HCT116 (cell line): ENCODE results near the gene USP31. TPM values are rescaled to one million over a fixed set of nuclear protein-coding genes. Genes with fewer than 3 reads are reported as not detected.
"Not testable (repeated sequence)": the region's sequence is repeated elsewhere in the genome, so short reads cannot be mapped to it uniquely, and the experiment has no call there.

Source experiments
- ATAC-seq: fragments of 200-7000 bp; cut with Tn5 transposase; 2 replicates; pipeline ENCODE4 v1.9.1; 2020; ENCODE audit warnings: mild to moderate bottlenecking, moderate library complexity
- BruUV-seq: library from RNA; stranded (reverse); fragments of 400-500 nt; replicated peaks from 2 replicates; lab custom pipeline; 2021; lab: Mats Ljungman, UMichigan
- CTCF ChIA-PET: fragments of 300-600 bp; sonication (Branson Sonifier 250); formaldehyde crosslinking; loops from one replicate; lab custom pipeline; 2021; ENCODE audit warnings: antibody characterized with exemption; lab: Charles Lee
- POLR2A ChIA-PET: fragments of 300-600, 350-600 bp; sonication (Branson Sonifier 250); formaldehyde crosslinking; loops from one replicate; lab custom pipeline; 2021; ENCODE audit warnings: antibody characterized with exemption; lab: Charles Lee
- RAD21 ChIA-PET, 2 experiments: fragments of 300-600 bp; sonication (Branson Sonifier 250); formaldehyde crosslinking; loops; one replicate each; lab custom pipeline; 2023; ENCODE audit warnings: low total read pairs in 2 of 2; ENCODE audit not compliant: uncharacterized antibody in 2 of 2, unreplicated experiment in 2 of 2, low non-redundant PET in 1 of 2; lab: Charles Lee
- DNase-seq: peaks from one replicate; pipeline ENCODE4 v3.0.0-alpha.2; 2010; ENCODE audit warnings: low read depth, low spot score
- H2AFZ ChIP-seq: fragments of 200-600 bp; shearing (Covaris generic), sonication (generic); 2 replicates; pipeline ENCODE4 v1.6.1; 2017; ENCODE audit warnings: low read depth, mixed run types, mixed read lengths, antibody characterized with exemption, low read length; ENCODE audit not compliant: poor library complexity, severe bottlenecking
- H3K27ac ChIP-seq: 2 replicates; pipeline ENCODE4 v1.5.1; 2012; ENCODE audit warnings: low read depth, low read length
- H3K27me3 ChIP-seq: fragments of 200-600 bp; sonication (generic); 2 replicates; pipeline ENCODE4 v1.6.1; 2016; ENCODE audit warnings: mixed run types, low read length, mixed read lengths; ENCODE audit not compliant: insufficient read depth
- H3K36me3 ChIP-seq, 2 experiments: fragments of 200-500 bp in 1 of 2; fragments of 200-600 bp in 1 of 2; sonication (Bioruptor generic) in 1 of 2; sonication (generic) in 1 of 2; 2 replicates each; pipeline versions ENCODE4 v1.5.1 to v1.6.1; 2014 to 2016; ENCODE audit warnings: low read length in 2 of 2, inconsistent platforms in 1 of 2, mixed read lengths in 1 of 2, mixed run types in 1 of 2; ENCODE audit not compliant: insufficient read depth in 2 of 2, control insufficient read depth in 1 of 2
- H3K4me1 ChIP-seq, 2 experiments: fragments of 200-600 bp in 1 of 2; sonication (generic) in 1 of 2; 2 replicates each; pipeline versions ENCODE4 v1.5.1 to v1.6.1; 2012 to 2017; ENCODE audit warnings: low read length in 2 of 2, inconsistent platforms in 1 of 2, mild to moderate bottlenecking in 1 of 2, mixed read lengths in 1 of 2, mixed run types in 1 of 2, moderate library complexity in 1 of 2; ENCODE audit not compliant: insufficient read depth in 2 of 2, control insufficient read depth in 1 of 2
- H3K4me2 ChIP-seq: fragments of 200-600 bp; sonication (generic); 2 replicates; pipeline ENCODE4 v1.6.1; 2017; ENCODE audit warnings: mixed run types, low read length, mixed read lengths
- H3K4me3 ChIP-seq, 2 experiments: fragments of 200-600 bp in 1 of 2; sonication (generic) in 1 of 2; replicated peaks in 1 of 2; 2 replicates each; pipeline ENCODE4 v1.5.1; 2011 to 2016; ENCODE audit warnings: low read length in 2 of 2, control low read depth in 1 of 2, low read depth in 1 of 2, mild to moderate bottlenecking in 1 of 2, mixed read lengths in 1 of 2, mixed run types in 1 of 2
- H3K79me2 ChIP-seq: fragments of 200-600 bp; sonication (generic); 2 replicates; pipeline ENCODE4 v1.6.1; 2017; ENCODE audit warnings: mild to moderate bottlenecking, mixed run types, low read length, moderate library complexity, mixed read lengths; ENCODE audit not compliant: insufficient read depth
- H3K9ac ChIP-seq: fragments of 200-600 bp; sonication (generic); 2 replicates; pipeline ENCODE4 v1.6.1; 2016; ENCODE audit warnings: low read length, mixed read lengths
- H3K9me2 ChIP-seq: fragments of 200-600 bp; sonication (generic), shearing (Covaris generic); 2 replicates; pipeline ENCODE4 v1.6.1; 2017; ENCODE audit warnings: mixed run types, mild to moderate bottlenecking, moderate library complexity; ENCODE audit not compliant: insufficient read depth
- H3K9me3 ChIP-seq, 2 experiments: fragments of 200-500 bp in 1 of 2; fragments of 200-600 bp in 1 of 2; sonication (Bioruptor generic) in 1 of 2; sonication (generic) in 1 of 2; 2 replicates each; pipeline ENCODE4 v1.6.1; 2014 to 2017; ENCODE audit warnings: low read length in 2 of 2, mixed read lengths in 2 of 2, inconsistent platforms in 1 of 2, low read depth in 1 of 2, mild to moderate bottlenecking in 1 of 2, mixed run types in 1 of 2, moderate library complexity in 1 of 2; ENCODE audit not compliant: control insufficient read depth in 1 of 2, insufficient read depth in 1 of 2
- H4K20me1 ChIP-seq: fragments of 200-600 bp; sonication (generic), shearing (Covaris generic); 2 replicates; pipeline ENCODE4 v1.6.1; 2017; ENCODE audit warnings: mixed run types, mild to moderate bottlenecking, moderate library complexity; ENCODE audit not compliant: insufficient read depth
- ATF3 ChIP-seq: IDR thresholded peaks from 2 replicates; pipeline ENCODE4 v1.6.1; 2012
- CBX3 ChIP-seq: IDR thresholded peaks from 2 replicates; pipeline ENCODE4 v1.6.1; 2012; ENCODE audit warnings: low read depth
- CEBPB ChIP-seq: IDR thresholded peaks from 2 replicates; pipeline ENCODE4 v1.6.1; 2012; ENCODE audit warnings: low read depth
- CTCF ChIP-seq, 3 experiments: fragments of 200-600 bp in 1 of 3; sonication (generic) in 1 of 3; IDR thresholded peaks in 2 of 3; conservative IDR thresholded peaks in 1 of 3; 2 replicates each; pipeline ENCODE4 v1.5.1; 2012 to 2017; ENCODE audit warnings: low read depth in 2 of 3, low read length in 2 of 3, antibody characterized with exemption in 1 of 3, borderline replicate concordance in 1 of 3, control low read depth in 1 of 3, mild to moderate bottlenecking in 1 of 3, mixed read lengths in 1 of 3, mixed run types in 1 of 3, moderate library complexity in 1 of 3; ENCODE audit not compliant: insufficient read depth in 1 of 3
- EGR1 ChIP-seq: IDR thresholded peaks from 2 replicates; pipeline ENCODE4 v1.6.1; 2012; ENCODE audit warnings: low read depth
- ELF1 ChIP-seq: IDR thresholded peaks from 2 replicates; pipeline ENCODE4 v1.6.1; 2012; ENCODE audit warnings: low read depth, borderline replicate concordance
- EZH2phosphoT487 ChIP-seq: fragments of 200-600 bp; IDR thresholded peaks from 2 replicates; pipeline ENCODE4 v1.6.1; 2018; ENCODE audit warnings: antibody characterized with exemption, borderline replicate concordance
- FOSL1 ChIP-seq: IDR thresholded peaks from 2 replicates; pipeline ENCODE4 v1.6.1; 2012; ENCODE audit warnings: low read depth
- JUND ChIP-seq: IDR thresholded peaks from 2 replicates; pipeline ENCODE4 v1.6.1; 2012
- MAX ChIP-seq: IDR thresholded peaks from 2 replicates; pipeline ENCODE4 v1.6.1; 2012
- POLR2A ChIP-seq: IDR thresholded peaks from 2 replicates; pipeline ENCODE4 v1.7.0; 2011; ENCODE audit warnings: borderline replicate concordance; ENCODE audit not compliant: insufficient read depth, insufficient read length; ENCODE audit errors: extremely low read depth
- POLR2AphosphoS5 ChIP-seq: IDR thresholded peaks from 2 replicates; pipeline ENCODE4 v1.6.1; 2011; ENCODE audit warnings: mild to moderate bottlenecking, low read depth, low read length, moderate library complexity
- RAD21 ChIP-seq: IDR thresholded peaks from 2 replicates; pipeline ENCODE4 v1.6.1; 2012; ENCODE audit warnings: low read depth, mild to moderate bottlenecking
- SP1 ChIP-seq: IDR thresholded peaks from 2 replicates; pipeline ENCODE4 v1.6.1; 2012; ENCODE audit warnings: low read depth
- SRF ChIP-seq: IDR thresholded peaks from 2 replicates; pipeline ENCODE4 v1.6.1; 2012; ENCODE audit warnings: low read depth
- TCF7L2 ChIP-seq: IDR thresholded peaks from 2 replicates; pipeline ENCODE4 v1.7.0; 2011; ENCODE audit warnings: borderline replicate concordance, inconsistent platforms; ENCODE audit not compliant: insufficient read depth, insufficient read length; ENCODE audit errors: extremely low read depth
- ZFX ChIP-seq: fragments of 450-650 bp; IDR thresholded peaks from 2 replicates; pipeline ENCODE4 v1.6.1; 2017
- ZNF274 ChIP-seq: fragments of 200-500 bp; sonication (Bioruptor generic); IDR thresholded peaks from 2 replicates; pipeline ENCODE4 v1.6.1; 2014; ENCODE audit warnings: mild to moderate bottlenecking, low read depth, low read length, inconsistent platforms
- intact Hi-C: fragments of 100-400 bp; cut with micrococcal nuclease; formaldehyde crosslinking; loops from 2 replicates; pipeline ENCODE4 v1.10.0; 2022
- total RNA-seq: library from RNA; stranded (reverse); gene quantifications from one replicate; pipeline ENCODE4 v1.2.1, GENCODE V29; 2021; ENCODE audit not compliant: unreplicated experiment
- TF ChIP-seq, protein P1 (sequence below): IDR thresholded peaks from 2 replicates; pipeline ENCODE4 v1.6.1; 2011; ENCODE audit warnings: mild to moderate bottlenecking, low read length, moderate library complexity; ENCODE audit not compliant: insufficient replicate concordance; ENCODE audit errors: extremely low read depth

The USP31 gene
- total RNA-seq, 1 experiment from 2014 or later = 12.2 TPM

DNA sequence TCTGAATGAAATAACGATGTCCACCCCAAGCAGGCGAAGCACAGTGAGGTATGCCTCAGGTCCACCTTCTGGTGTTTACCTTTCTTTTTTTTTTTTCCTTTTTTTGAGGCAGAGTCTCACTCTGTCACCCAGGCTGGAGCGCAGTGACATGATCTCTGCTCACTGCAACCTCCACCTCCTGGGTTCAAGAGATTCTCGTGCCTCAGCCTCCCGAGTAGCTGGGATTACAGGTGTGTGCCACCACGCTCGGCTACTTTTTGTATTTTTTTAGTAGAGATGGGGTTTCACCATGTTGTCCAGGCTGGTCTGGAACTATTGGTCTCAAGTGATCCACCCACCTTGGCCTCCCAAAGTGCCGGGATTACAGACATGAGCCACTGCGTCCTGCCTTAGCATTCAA is 4.9 kb downstream of the USP31 start:
- H3K79me2 ChIP-seq = peaks cover 92% of the 10 kb centered on the region
- H3K36me3 ChIP-seq, H3K27me3 ChIP-seq, H3K9me2 ChIP-seq, H3K4me3 ChIP-seq, H3K9me3 ChIP-seq, H3K27ac ChIP-seq, H2AFZ ChIP-seq, CTCF ChIA-PET, DNase-seq, H3K4me2 ChIP-seq, ATAC-seq, H3K9ac ChIP-seq, intact Hi-C loops, BruUV-seq, POLR2A ChIA-PET, H4K20me1 ChIP-seq, RAD21 ChIA-PET: not testable (repeated sequence)
- peaks cover 12 to 24% of the 10 kb centered on the region in 2 experiments for H3K4me1 ChIP-seq

DNA sequence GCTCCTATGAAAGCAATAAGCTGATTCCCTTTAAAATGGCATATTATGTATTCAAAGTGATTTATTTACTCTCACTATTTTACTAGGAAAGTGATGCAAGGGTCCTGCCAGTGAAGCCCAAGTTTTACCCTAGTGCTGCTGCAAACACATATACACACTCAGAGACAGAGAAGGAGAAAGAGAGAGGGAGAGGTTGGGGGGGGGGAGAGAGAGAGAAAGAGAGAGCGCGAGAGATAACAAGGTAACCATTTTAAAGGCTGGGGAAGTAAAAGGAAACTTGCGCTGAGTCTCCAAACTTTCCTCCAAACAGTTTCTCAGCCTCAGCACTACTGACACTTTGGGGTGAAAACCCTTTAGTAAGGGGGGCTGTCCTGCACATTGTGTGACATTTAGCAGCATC is 5.9 kb downstream of the USP31 start:
- ChIA-PET POLR2A (no interaction called here), RAD21 (no interaction called here), CTCF (no interaction called here)
- intact Hi-C loops = no loop called here
- peaks cover 99% of the 10 kb centered on the region for H3K79me2 ChIP-seq
- no peak overlapping the region for H2AFZ ChIP-seq
- H3K9me3 ChIP-seq = no peaks in the 10 kb centered on the region
- no peaks in the 10 kb centered on the region for H4K20me1 ChIP-seq
- H3K4me2 ChIP-seq = no peak overlapping the region
- peaks cover 12 to 23% of the 10 kb centered on the region in 2 experiments for H3K4me1 ChIP-seq
- DNase-seq (no peak), ATAC-seq (no peak)
- no peak for TF ChIP-seq CEBPB
- no peak for TF ChIP-seq ELF1
- no peak for TF ChIP-seq MAX
- no peak for TF ChIP-seq POLR2AphosphoS5
- TF ChIP-seq SP1 = no peak
- TF ChIP-seq CBX3 = no peak
- no peak for TF ChIP-seq TCF7L2
- TF ChIP-seq POLR2A = no peak
- no peak for TF ChIP-seq ZNF274
- no peak for TF ChIP-seq ATF3
- TF ChIP-seq EZH2phosphoT487 = no peak
- TF ChIP-seq RAD21 = no peak
- no peak for TF ChIP-seq FOSL1
- no peak for TF ChIP-seq ZFX
- no peak for TF ChIP-seq EGR1
- TF ChIP-seq, protein P1, sequence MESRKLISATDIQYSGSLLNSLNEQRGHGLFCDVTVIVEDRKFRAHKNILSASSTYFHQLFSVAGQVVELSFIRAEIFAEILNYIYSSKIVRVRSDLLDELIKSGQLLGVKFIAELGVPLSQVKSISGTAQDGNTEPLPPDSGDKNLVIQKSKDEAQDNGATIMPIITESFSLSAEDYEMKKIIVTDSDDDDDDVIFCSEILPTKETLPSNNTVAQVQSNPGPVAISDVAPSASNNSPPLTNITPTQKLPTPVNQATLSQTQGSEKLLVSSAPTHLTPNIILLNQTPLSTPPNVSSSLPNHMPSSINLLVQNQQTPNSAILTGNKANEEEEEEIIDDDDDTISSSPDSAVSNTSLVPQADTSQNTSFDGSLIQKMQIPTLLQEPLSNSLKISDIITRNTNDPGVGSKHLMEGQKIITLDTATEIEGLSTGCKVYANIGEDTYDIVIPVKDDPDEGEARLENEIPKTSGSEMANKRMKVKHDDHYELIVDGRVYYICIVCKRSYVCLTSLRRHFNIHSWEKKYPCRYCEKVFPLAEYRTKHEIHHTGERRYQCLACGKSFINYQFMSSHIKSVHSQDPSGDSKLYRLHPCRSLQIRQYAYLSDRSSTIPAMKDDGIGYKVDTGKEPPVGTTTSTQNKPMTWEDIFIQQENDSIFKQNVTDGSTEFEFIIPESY = no peak
- TF ChIP-seq CTCF (IDR thresholded peaks at IDR 0.05 in 2 of 3, conservative IDR thresholded peaks at IDR 0.05 in 1 of 3; ENCODE audit: borderline replicate concordance in 1 of 3, insufficient read depth in 1 of 3, low read depth in 2 of 3, low read length in 2 of 3) = no peak
- TF ChIP-seq JUND = no peak
- TF ChIP-seq SRF = no peak
- H3K27ac ChIP-seq = no peak overlapping the region
- H3K4me3 ChIP-seq = no peak overlapping the region
- H3K36me3 ChIP-seq = no peaks in the 10 kb centered on the region
- no peak overlapping the region for H3K9ac ChIP-seq
- BruUV-seq = no TSS peak
- H3K9me2 ChIP-seq = no peaks in the 10 kb centered on the region
- H3K27me3 ChIP-seq = no peaks in the 10 kb centered on the region
